ENCODE measurements around the gene RENBP. TPM values are rescaled to one million over a fixed set of nuclear protein-coding genes. Genes with fewer than 3 reads are reported as not detected.

RENBP gene
- total RNA-seq, 4 donors from 2014 or later: 0.45 to 7.6 (median 3.1) TPM; not detected in 1

- no peak for DNase-seq
- WGBS, 2 donors: 86% methylated on average over 3 of the region's 12 CpGs; no CpG with 5 or more reads in 1 of the 2 donors
- TF ChIP-seq, protein P1, sequence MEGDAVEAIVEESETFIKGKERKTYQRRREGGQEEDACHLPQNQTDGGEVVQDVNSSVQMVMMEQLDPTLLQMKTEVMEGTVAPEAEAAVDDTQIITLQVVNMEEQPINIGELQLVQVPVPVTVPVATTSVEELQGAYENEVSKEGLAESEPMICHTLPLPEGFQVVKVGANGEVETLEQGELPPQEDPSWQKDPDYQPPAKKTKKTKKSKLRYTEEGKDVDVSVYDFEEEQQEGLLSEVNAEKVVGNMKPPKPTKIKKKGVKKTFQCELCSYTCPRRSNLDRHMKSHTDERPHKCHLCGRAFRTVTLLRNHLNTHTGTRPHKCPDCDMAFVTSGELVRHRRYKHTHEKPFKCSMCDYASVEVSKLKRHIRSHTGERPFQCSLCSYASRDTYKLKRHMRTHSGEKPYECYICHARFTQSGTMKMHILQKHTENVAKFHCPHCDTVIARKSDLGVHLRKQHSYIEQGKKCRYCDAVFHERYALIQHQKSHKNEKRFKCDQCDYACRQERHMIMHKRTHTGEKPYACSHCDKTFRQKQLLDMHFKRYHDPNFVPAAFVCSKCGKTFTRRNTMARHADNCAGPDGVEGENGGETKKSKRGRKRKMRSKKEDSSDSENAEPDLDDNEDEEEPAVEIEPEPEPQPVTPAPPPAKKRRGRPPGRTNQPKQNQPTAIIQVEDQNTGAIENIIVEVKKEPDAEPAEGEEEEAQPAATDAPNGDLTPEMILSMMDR (IDR thresholded peaks at IDR 0.05): no peak
- no peak for TF ChIP-seq POLR2A (IDR thresholded peaks at IDR 0.05)
Measured at GRCh38 chrX:153907456-153907855, 37.0 kb downstream of the RENBP start.

DNA sequence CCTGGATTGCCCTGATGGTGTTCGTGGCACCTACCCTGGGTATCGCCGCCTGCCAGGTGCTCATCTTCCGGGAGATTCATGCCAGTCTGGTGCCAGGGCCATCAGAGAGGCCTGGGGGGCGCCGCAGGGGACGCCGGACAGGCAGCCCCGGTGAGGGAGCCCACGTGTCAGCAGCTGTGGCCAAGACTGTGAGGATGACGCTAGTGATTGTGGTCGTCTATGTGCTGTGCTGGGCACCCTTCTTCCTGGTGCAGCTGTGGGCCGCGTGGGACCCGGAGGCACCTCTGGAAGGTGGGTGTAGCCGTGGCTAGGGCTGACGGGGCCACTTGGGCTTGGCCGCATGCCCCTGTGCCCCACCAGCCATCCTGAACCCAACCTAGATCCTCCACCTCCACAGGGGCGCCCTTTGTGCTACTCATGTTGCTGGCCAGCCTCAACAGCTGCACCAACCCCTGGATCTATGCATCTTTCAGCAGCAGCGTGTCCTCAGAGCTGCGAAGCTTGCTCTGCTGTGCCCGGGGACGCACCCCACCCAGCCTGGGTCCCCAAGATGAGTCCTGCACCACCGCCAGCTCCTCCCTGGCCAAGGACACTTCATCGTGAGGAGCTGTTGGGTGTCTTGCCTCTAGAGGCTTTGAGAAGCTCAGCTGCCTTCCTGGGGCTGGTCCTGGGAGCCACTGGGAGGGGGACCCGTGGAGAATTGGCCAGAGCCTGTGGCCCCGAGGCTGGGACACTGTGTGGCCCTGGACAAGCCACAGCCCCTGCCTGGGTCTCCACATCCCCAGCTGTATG is 38.1 kb downstream of the RENBP start:
- Histone ChIP-seq H3K4me3 (no peak overlapping the region), H3K9me3 (no peaks in the 10 kb centered on the region), H3K27me3 (no peaks in the 10 kb centered on the region), H3K27ac (no peak overlapping the region), H3K4me1 (peaks cover 0 to 32% (median 0%) of the 10 kb centered on the region in 3 donors), H3K36me3 (no peaks in the 10 kb centered on the region)
- no peak for TF ChIP-seq POLR2A (IDR thresholded peaks at IDR 0.05)
- TF ChIP-seq, protein P1 (IDR thresholded peaks at IDR 0.05): no peak
- 73% methylated on average over 5 of the region's 27 CpGs; no CpG with 5 or more reads in 1 of the 2 donors for WGBS, 2 donors
- DNase-seq: no peak
- intact Hi-C loops (cut with DNase I): no loop called here

More at GRCh38 chrX:153907456-153907855, 37.0 kb downstream of the RENBP start:
- Histone ChIP-seq H3K27ac (no peak overlapping the region), H3K36me3 (no peaks in the 10 kb centered on the region), H3K4me3 (no peak overlapping the region), H3K27me3 (no peaks in the 10 kb centered on the region), H3K9me3 (no peaks in the 10 kb centered on the region), H3K4me1 (peaks cover 0 to 24% (median 0%) of the 10 kb centered on the region in 3 donors)
- intact Hi-C loops (cut with DNase I): no loop called here

DNA sequence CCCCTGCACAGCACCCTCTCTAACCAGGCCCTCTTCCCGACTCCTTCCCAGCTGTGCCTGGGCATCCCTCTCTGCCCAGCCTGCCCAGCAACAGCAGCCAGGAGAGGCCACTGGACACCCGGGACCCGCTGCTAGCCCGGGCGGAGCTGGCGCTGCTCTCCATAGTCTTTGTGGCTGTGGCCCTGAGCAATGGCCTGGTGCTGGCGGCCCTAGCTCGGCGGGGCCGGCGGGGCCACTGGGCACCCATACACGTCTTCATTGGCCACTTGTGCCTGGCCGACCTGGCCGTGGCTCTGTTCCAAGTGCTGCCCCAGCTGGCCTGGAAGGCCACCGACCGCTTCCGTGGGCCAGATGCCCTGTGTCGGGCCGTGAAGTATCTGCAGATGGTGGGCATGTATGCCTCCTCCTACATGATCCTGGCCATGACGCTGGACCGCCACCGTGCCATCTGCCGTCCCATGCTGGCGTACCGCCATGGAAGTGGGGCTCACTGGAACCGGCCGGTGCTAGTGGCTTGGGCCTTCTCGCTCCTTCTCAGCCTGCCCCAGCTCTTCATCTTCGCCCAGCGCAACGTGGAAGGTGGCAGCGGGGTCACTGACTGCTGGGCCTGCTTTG is 38.9 kb downstream of the RENBP start:
- H3K27me3 ChIP-seq: no peaks in the 10 kb centered on the region
- intact Hi-C loops (cut with DNase I): no loop called here
- H3K9me3 ChIP-seq: no peaks in the 10 kb centered on the region
- TF ChIP-seq, protein P1 (IDR thresholded peaks at IDR 0.05): no peak
- no peak for TF ChIP-seq POLR2A (IDR thresholded peaks at IDR 0.05)
- peaks cover 0 to 39% (median 0%) of the 10 kb centered on the region in 3 donors for H3K4me1 ChIP-seq
- WGBS, 2 donors: 96% methylated on average over 10 of the region's 32 CpGs; no CpG with 5 or more reads in 1 of the 2 donors
- no peaks in the 10 kb centered on the region for H3K36me3 ChIP-seq
- H3K4me3 ChIP-seq: peak overlapping the region in 2 of 4 donors; percentile 25 to 43
- DNase-seq: no peak
- no peak overlapping the region for H3K27ac ChIP-seq

DNA sequence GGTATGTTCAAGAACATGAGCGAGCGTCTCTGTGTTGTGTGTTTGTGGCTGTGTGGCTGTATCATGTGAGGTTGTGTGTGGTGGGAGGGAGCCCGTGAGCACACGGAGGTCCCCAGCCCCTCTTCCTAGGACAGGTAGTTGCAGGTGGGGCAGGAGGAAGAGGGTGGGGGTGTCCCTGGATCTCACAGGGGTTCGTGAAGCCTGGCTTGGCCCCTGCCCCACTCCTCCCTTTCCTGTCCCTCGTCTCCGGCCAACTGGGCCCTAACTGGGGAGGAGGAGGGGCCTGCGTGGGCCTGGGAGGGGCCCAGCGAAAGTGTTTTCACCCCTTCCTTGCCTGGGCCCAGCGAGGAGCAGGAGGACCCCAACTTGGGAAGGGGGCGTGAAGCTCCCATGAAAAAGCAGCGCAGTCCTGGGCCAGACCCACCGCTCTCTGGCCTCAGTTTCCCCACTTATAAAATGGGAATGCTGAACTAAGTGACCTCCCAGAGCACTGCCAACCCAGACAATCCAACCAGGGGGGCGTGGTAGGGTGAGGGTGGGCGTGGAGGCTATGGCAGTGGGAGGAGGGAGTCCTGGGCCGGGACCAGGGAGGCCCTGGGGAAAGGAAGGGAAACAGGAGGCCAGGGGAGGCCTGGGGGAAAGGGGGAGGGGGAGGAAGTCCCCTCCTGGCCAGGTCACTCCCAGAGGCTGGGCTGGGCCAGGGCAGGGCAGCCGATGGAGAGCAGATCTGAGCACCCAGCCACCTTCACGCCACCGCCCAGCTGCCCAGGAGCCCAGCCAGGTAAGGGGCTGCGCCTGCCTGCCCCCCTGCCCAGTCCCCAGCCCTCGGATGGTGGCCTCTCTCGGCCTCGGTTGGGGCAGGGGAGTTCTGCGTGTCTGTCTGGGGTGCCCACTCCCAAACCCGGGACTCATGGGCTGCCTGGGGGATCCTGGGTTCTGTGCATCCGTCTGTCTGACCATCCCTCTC is 40.2 kb downstream of the RENBP start, which contains the start of gene AVPR2:
Gene AVPR2 (plus strand): TSS at position 683 of the 967 bp plus-strand sequence. CDS start 473 bp downstream, outside the sequence.
- intact Hi-C loops (cut with DNase I): no loop called here

More for the DNA sequence above, 40.2 kb downstream of the RENBP start, which contains the start of gene AVPR2:
- WGBS, 2 donors: 33 to 36% methylated on average over 4 to 11 of the region's 26 CpGs
- Histone ChIP-seq H3K27ac (peak within 1 kb of the TSS in 3 of 4 donors; percentile 16 to 70 (median 59)), H3K9me3 (no peaks in the 10 kb centered on the region), H3K4me1 (peaks cover 0 to 40% (median 0%) of the 10 kb centered on the region in 3 donors), H3K27me3 (no peaks in the 10 kb centered on the region), H3K36me3 (no peaks in the 10 kb centered on the region), H3K4me3 (peak within 1 kb of the TSS in 3 of 4 donors; percentile 17 to 43 (median 25))
- TF ChIP-seq POLR2A (IDR thresholded peaks at IDR 0.05): no peak
- TF ChIP-seq, protein P1 (IDR thresholded peaks at IDR 0.05): no peak
- no peak for DNase-seq
